IMR-90 (cell line): ENCODE data around the gene GALNT6. TPM values are rescaled to one million over a fixed set of nuclear protein-coding genes. Genes with fewer than 3 reads are reported as not detected.

Source experiments
- ATAC-seq: fragments of 200-7000 bp; cut with Tn5 transposase; 2 replicates; pipeline ENCODE4 v1.9.1; 2020; ENCODE audit warnings: low read depth, mild to moderate bottlenecking, moderate library complexity
- BruUV-seq: library from RNA; stranded (reverse); fragments of 400-500 nt; replicated peaks from 2 replicates; lab custom pipeline; 2021; lab: Mats Ljungman, UMichigan
- CTCF ChIA-PET: fragments of 300-600 bp; formaldehyde crosslinking; extraction: SDS; loops from one replicate; lab custom pipeline; 2021; ENCODE audit warnings: antibody characterized with exemption; lab: Yijun Ruan, JAX
- POLR2A ChIA-PET: fragments of 300-600 bp; sonication (Branson Sonifier 250); formaldehyde crosslinking; loops from one replicate; lab custom pipeline; 2022; ENCODE audit warnings: antibody characterized with exemption; ENCODE audit not compliant: unreplicated experiment; lab: Charles Lee
- DNase-seq: peaks from one replicate; pipeline ENCODE4 v3.0.0; 2013
- H2AFZ ChIP-seq: replicated peaks from 2 replicates; pipeline ENCODE3; 2013; ENCODE audit warnings: low read length, mild to moderate bottlenecking; ENCODE audit not compliant: poor library complexity
- H2AK5ac ChIP-seq: 2 replicates; pipeline ENCODE4 v1.6.1; 2013; ENCODE audit warnings: low read depth, low read length, inconsistent platforms
- H2AK9ac ChIP-seq: replicated peaks from 2 replicates; pipeline ENCODE3; 2013; ENCODE audit warnings: mild to moderate bottlenecking, low read depth, low read length, moderate library complexity; ENCODE audit not compliant: poor library complexity
- H2BK120ac ChIP-seq: 2 replicates; pipeline ENCODE4 v1.6.1; 2013; ENCODE audit warnings: low read depth, low read length, inconsistent platforms
- H2BK15ac ChIP-seq: 3 replicates; pipeline ENCODE4 v1.6.1; 2013; ENCODE audit warnings: low read depth, low read length, inconsistent platforms
- H2BK20ac ChIP-seq: 2 replicates; pipeline ENCODE4 v1.6.1; 2013; ENCODE audit warnings: low read depth, mild to moderate bottlenecking, inconsistent platforms, low read length, moderate library complexity
- H2BK5ac ChIP-seq: 2 replicates; pipeline ENCODE4 v1.6.1; 2013; ENCODE audit warnings: mild to moderate bottlenecking, low read depth, low read length, inconsistent platforms; ENCODE audit not compliant: poor library complexity, severe bottlenecking
- H3K14ac ChIP-seq: replicated peaks from 2 replicates; pipeline ENCODE4 v1.6.1; 2013; ENCODE audit warnings: low read depth, low read length, inconsistent platforms
- H3K18ac ChIP-seq: 2 replicates; pipeline ENCODE4 v1.6.1; 2013; ENCODE audit warnings: low read depth, low read length, control low read depth
- H3K23ac ChIP-seq: 2 replicates; pipeline ENCODE4 v1.6.1; 2013; ENCODE audit warnings: low read depth, low read length, inconsistent platforms
- H3K27ac ChIP-seq: 2 replicates; pipeline ENCODE4 v1.5.1; 2013; ENCODE audit warnings: mild to moderate bottlenecking, control low read depth, low read length; ENCODE audit not compliant: insufficient read depth
- H3K27me3 ChIP-seq: 2 replicates; pipeline ENCODE4 v1.6.1; 2013; ENCODE audit warnings: low read length; ENCODE audit not compliant: control insufficient read depth, insufficient read depth
- H3K36me3 ChIP-seq: 2 replicates; pipeline ENCODE4 v1.6.1; 2013; ENCODE audit warnings: low read length, mixed read lengths; ENCODE audit not compliant: control insufficient read depth, insufficient read depth
- H3K4ac ChIP-seq: 2 replicates; pipeline ENCODE4 v1.6.1; 2013; ENCODE audit warnings: low read depth, low read length, inconsistent platforms
- H3K4me1 ChIP-seq: 2 replicates; pipeline ENCODE4 v1.6.1; 2013; ENCODE audit warnings: low read length, mixed read lengths; ENCODE audit not compliant: control insufficient read depth, insufficient read depth
- H3K4me2 ChIP-seq: 2 replicates; pipeline ENCODE4 v1.6.1; 2013; ENCODE audit warnings: low read depth, mild to moderate bottlenecking, control low read depth, low read length, moderate library complexity
- H3K4me3 ChIP-seq: 2 replicates; pipeline ENCODE4 v1.5.1; 2013; ENCODE audit warnings: low read depth, mild to moderate bottlenecking, control low read depth, low read length, moderate library complexity; ENCODE audit not compliant: insufficient read depth
- H3K56ac ChIP-seq: 2 replicates; pipeline ENCODE4 v1.6.1; 2013; ENCODE audit warnings: low read length, inconsistent platforms; ENCODE audit not compliant: insufficient read depth; ENCODE audit errors: extremely low read depth
- H3K79me1 ChIP-seq, 2 experiments: 2 replicates each; pipeline ENCODE4 v1.6.1; 2013; ENCODE audit warnings: low read length in 2 of 2, inconsistent platforms in 1 of 2, low read depth in 1 of 2
- H3K9ac ChIP-seq: 2 replicates; pipeline ENCODE4 v1.6.1; 2013; ENCODE audit warnings: low read depth, low read length, control low read depth
- H3K9me1 ChIP-seq: 2 replicates; pipeline ENCODE4 v1.6.1; 2013; ENCODE audit warnings: low read length, inconsistent platforms; ENCODE audit not compliant: insufficient read depth
- H3K9me3 ChIP-seq: 2 replicates; pipeline ENCODE4 v1.6.1; 2013; ENCODE audit warnings: low read length; ENCODE audit not compliant: control insufficient read depth, insufficient read depth
- H4K20me1 ChIP-seq: 2 replicates; pipeline ENCODE4 v1.6.1; 2013; ENCODE audit warnings: low read length, inconsistent platforms; ENCODE audit not compliant: insufficient read depth
- H4K5ac ChIP-seq: 2 replicates; pipeline ENCODE4 v1.6.1; 2013; ENCODE audit warnings: mild to moderate bottlenecking, low read depth, low read length, control low read depth
- H4K8ac ChIP-seq, 2 experiments: 2 replicates each; pipeline ENCODE4 v1.6.1; 2013; ENCODE audit warnings: low read depth in 2 of 2, low read length in 2 of 2, control low read depth in 1 of 2, inconsistent platforms in 1 of 2
- H4K91ac ChIP-seq: 2 replicates; pipeline ENCODE4 v1.6.1; 2013; ENCODE audit warnings: low read depth, low read length, inconsistent platforms; ENCODE audit not compliant: insufficient read depth
- BHLHE40 ChIP-seq: fragments of 150-350 bp; IDR thresholded peaks from 2 replicates; pipeline ENCODE4 v1.6.1; 2016; ENCODE audit warnings: mild to moderate bottlenecking, low read depth, low read length
- CEBPB ChIP-seq: IDR thresholded peaks from 2 replicates; pipeline ENCODE4 v1.6.1; 2012; ENCODE audit warnings: low read depth, low read length, improper control_type of control experiment
- CHD1 ChIP-seq: IDR thresholded peaks from 2 replicates; pipeline ENCODE4 v1.6.1; 2012; ENCODE audit warnings: low read depth, low read length, improper control_type of control experiment
- FOS ChIP-seq: fragments of 150-350 bp; IDR thresholded peaks from 2 replicates; pipeline ENCODE4 v1.6.1; 2016; ENCODE audit warnings: low read depth, low read length
- MAFK ChIP-seq: IDR thresholded peaks from 2 replicates; pipeline ENCODE4 v1.6.1; 2012; ENCODE audit warnings: low read depth, low read length, improper control_type of control experiment
- MAZ ChIP-seq: IDR thresholded peaks from 2 replicates; pipeline ENCODE4 v1.6.1; 2012; ENCODE audit warnings: low read depth, mild to moderate bottlenecking, low read length, improper control_type of control experiment, moderate library complexity, borderline replicate concordance
- MXI1 ChIP-seq: IDR thresholded peaks from 2 replicates; pipeline ENCODE4 v1.6.1; 2012; ENCODE audit warnings: low read depth, mild to moderate bottlenecking, low read length, moderate library complexity, borderline replicate concordance
- NFE2L2 ChIP-seq: fragments of 150-350 bp; IDR thresholded peaks from 2 replicates; pipeline ENCODE4 v1.6.1; 2016; ENCODE audit warnings: low read depth, mild to moderate bottlenecking, low read length
- POLR2A ChIP-seq: IDR thresholded peaks from 2 replicates; pipeline ENCODE4 v1.6.1; 2012; ENCODE audit warnings: mild to moderate bottlenecking, low read depth, low read length
- RAD21 ChIP-seq: IDR thresholded peaks from 2 replicates; pipeline ENCODE4 v1.6.1; 2012; ENCODE audit warnings: low read length, improper control_type of control experiment
- RCOR1 ChIP-seq: IDR thresholded peaks from 2 replicates; pipeline ENCODE4 v1.6.1; 2012; ENCODE audit warnings: mild to moderate bottlenecking, low read length, improper control_type of control experiment; ENCODE audit not compliant: insufficient replicate concordance
- RFX5 ChIP-seq: IDR thresholded peaks from 2 replicates; pipeline ENCODE4 v1.8.0; 2012; ENCODE audit warnings: low read depth, mild to moderate bottlenecking, low read length, moderate library complexity
- SMC3 ChIP-seq: fragments of 150-350 bp; IDR thresholded peaks from 2 replicates; pipeline ENCODE4 v1.6.1; 2016; ENCODE audit warnings: low read depth, mild to moderate bottlenecking, antibody characterized with exemption, low read length, moderate library complexity
- WGBS, 2 experiments: methylation state at CpG; one replicate each; pipeline versions ENCODE4 v1.1.5 to v1.1.7; 2013; ENCODE audit warnings: missing lambda C conversion rate in 2 of 2; ENCODE audit not compliant: insufficient read length in 1 of 2; ENCODE audit errors: extremely low coverage in 2 of 2; 5-methylcytosine and 5-hydroxymethylcytosine counted together
- dilution Hi-C: fragments of 300-500 bp; cut with HindIII; formaldehyde crosslinking; loops from one replicate; pipeline ENCODE4 v1.14.3; 2018; ENCODE audit warnings: low sequenced_read_pairs; ENCODE audit not compliant: unreplicated experiment
- in situ Hi-C: fragments of 300-500 bp; cut with MboI; formaldehyde crosslinking; loops from 3 replicates; pipeline ENCODE4 v1.14.3; 2019; ENCODE audit warnings: low sequenced_read_pairs, inconsistent platforms, mixed read lengths
- intact Hi-C: fragments of 100-400 bp; cut with micrococcal nuclease; formaldehyde crosslinking; loops from 2 replicates; pipeline ENCODE4 v1.10.0; 2022
- polyA plus RNA-seq, 3 experiments: library from polyadenylated mRNA; depleted of rRNA; stranded (reverse); fragments of >200 nt; gene quantifications; 2 replicates each; pipeline ENCODE4 v1.2.3, GENCODE V29; 2012; ENCODE audit warnings: low replicate concordance in 1 of 3
- total RNA-seq: library from RNA; depleted of rRNA; stranded (reverse); fragments of >200 nt; gene quantifications from 2 replicates; pipeline ENCODE4 v1.2.3, GENCODE V29; 2012
- TF ChIP-seq, protein P1 (sequence below): conservative IDR thresholded peaks from 2 replicates; pipeline ENCODE4 v1.5.1; 2012; ENCODE audit warnings: mild to moderate bottlenecking, low read depth, low read length, improper control_type of control experiment
- TF ChIP-seq, protein P2 (sequence below): fragments of 150-350 bp; IDR thresholded peaks from 2 replicates; pipeline ENCODE4 v1.6.1; 2016; ENCODE audit warnings: low read depth, mild to moderate bottlenecking, low read length, moderate library complexity, borderline replicate concordance
- TF ChIP-seq, protein P3 (sequence below): fragments of 150-350 bp; IDR thresholded peaks from 2 replicates; pipeline ENCODE4 v1.6.1; 2017; ENCODE audit warnings: mild to moderate bottlenecking, antibody characterized with exemption, low read length, low read depth

Gene GALNT6
- total and polyA plus RNA-seq, 2 of the 4 experiments (the other 2 are of a cell fraction) = 17.1 to 23.7 TPM

DNA sequence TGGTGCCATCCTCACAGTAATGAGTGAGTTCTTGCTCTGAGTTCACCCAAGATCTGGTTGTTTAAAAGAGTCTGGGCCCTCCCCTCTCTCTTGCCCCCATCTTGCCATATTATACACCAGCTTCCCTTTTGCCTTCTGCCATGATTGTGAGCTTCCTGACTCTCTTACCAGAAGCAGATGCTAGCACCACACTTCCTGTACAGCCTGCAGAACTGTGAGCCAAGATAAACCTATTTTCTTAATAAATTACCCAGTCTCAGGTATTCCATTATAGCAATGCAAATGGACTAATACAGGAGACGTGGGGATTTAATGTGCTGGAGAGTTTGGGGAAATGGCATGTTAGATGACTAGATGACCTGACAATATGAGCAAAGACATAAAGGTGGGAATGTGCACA is 46.2 kb upstream of the GALNT6 start:
- intact Hi-C loops = no loop called here
- TF ChIP-seq FOS (no peak), POLR2A (no peak), CEBPB (no peak), MAZ (no peak), NFE2L2 (no peak), RFX5 (no peak), CHD1 (no peak), RCOR1 (no peak), MAFK (no peak), SMC3 (no peak), RAD21 (no peak), MXI1 (no peak), BHLHE40 (no peak)
- TF ChIP-seq, protein P1, sequence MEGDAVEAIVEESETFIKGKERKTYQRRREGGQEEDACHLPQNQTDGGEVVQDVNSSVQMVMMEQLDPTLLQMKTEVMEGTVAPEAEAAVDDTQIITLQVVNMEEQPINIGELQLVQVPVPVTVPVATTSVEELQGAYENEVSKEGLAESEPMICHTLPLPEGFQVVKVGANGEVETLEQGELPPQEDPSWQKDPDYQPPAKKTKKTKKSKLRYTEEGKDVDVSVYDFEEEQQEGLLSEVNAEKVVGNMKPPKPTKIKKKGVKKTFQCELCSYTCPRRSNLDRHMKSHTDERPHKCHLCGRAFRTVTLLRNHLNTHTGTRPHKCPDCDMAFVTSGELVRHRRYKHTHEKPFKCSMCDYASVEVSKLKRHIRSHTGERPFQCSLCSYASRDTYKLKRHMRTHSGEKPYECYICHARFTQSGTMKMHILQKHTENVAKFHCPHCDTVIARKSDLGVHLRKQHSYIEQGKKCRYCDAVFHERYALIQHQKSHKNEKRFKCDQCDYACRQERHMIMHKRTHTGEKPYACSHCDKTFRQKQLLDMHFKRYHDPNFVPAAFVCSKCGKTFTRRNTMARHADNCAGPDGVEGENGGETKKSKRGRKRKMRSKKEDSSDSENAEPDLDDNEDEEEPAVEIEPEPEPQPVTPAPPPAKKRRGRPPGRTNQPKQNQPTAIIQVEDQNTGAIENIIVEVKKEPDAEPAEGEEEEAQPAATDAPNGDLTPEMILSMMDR = no peak
- TF ChIP-seq, protein P2, sequence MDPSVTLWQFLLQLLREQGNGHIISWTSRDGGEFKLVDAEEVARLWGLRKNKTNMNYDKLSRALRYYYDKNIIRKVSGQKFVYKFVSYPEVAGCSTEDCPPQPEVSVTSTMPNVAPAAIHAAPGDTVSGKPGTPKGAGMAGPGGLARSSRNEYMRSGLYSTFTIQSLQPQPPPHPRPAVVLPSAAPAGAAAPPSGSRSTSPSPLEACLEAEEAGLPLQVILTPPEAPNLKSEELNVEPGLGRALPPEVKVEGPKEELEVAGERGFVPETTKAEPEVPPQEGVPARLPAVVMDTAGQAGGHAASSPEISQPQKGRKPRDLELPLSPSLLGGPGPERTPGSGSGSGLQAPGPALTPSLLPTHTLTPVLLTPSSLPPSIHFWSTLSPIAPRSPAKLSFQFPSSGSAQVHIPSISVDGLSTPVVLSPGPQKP = no peak
- TF ChIP-seq, protein P3, sequence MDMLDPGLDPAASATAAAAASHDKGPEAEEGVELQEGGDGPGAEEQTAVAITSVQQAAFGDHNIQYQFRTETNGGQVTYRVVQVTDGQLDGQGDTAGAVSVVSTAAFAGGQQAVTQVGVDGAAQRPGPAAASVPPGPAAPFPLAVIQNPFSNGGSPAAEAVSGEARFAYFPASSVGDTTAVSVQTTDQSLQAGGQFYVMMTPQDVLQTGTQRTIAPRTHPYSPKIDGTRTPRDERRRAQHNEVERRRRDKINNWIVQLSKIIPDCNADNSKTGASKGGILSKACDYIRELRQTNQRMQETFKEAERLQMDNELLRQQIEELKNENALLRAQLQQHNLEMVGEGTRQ = no peak
- dilution Hi-C loops = no loop called here
- no peak overlapping the region for H2BK120ac ChIP-seq
- H3K9me3 ChIP-seq = no peaks in the 10 kb centered on the region
- peaks cover 9% of the 10 kb centered on the region for H3K9me1 ChIP-seq
- H2AFZ ChIP-seq = no peak overlapping the region
- no peaks in the 10 kb centered on the region for H3K27me3 ChIP-seq
- BruUV-seq = no TSS peak
- no peak overlapping the region for H3K9ac ChIP-seq
- in situ Hi-C loops = no loop called here
- H3K4me1 ChIP-seq = peaks cover 5% of the 10 kb centered on the region
- H3K14ac ChIP-seq = no peak overlapping the region
- H2BK5ac ChIP-seq = no peak overlapping the region
- WGBS, 2 experiments = no CpG with 5 or more reads among the region's 1 CpG
- no peak overlapping the region for H3K4me3 ChIP-seq
- H3K4ac ChIP-seq = no peak overlapping the region
- no peak overlapping the region for H4K8ac ChIP-seq
- ChIA-PET CTCF (interaction anchor here (0.7 to 0.8 kb wide), 2 partner anchors 20 to 26 kb away, joined by 3 read pairs; no protein-coding TSS in a partner anchor), POLR2A (no interaction called here)
- no peak overlapping the region for H2BK20ac ChIP-seq
- no peak overlapping the region for H3K4me2 ChIP-seq
- H3K27ac ChIP-seq = no peak overlapping the region
- no peak overlapping the region for H2AK5ac ChIP-seq
- no peak overlapping the region for H3K18ac ChIP-seq
- H3K23ac ChIP-seq = no peak overlapping the region
- H4K5ac ChIP-seq = no peak overlapping the region
- no peak overlapping the region for H2BK15ac ChIP-seq
- no peaks in the 10 kb centered on the region for H3K36me3 ChIP-seq
- H3K56ac ChIP-seq = no peak overlapping the region
- no peak for ATAC-seq
- no peak for DNase-seq
- no peak overlapping the region for H4K91ac ChIP-seq
- H4K20me1 ChIP-seq = no peaks in the 10 kb centered on the region
- H3K79me1 ChIP-seq = peaks cover 0 to 6% of the 10 kb centered on the region in 2 experiments; a peak in 2 of 4 replicates
- no peak overlapping the region for H2AK9ac ChIP-seq
